BE2C (cell line): ENCODE results near the gene CS.

ENCODE experiments used
- DNase-seq: peaks from one replicate; pipeline ENCODE4 v3.0.0-alpha.2; 2020
- H3K27me3 ChIP-seq: fragments of 250-450 bp; sonication (Bioruptor Pico); 2 replicates; pipeline ENCODE4 v1.5.1; 2020; ENCODE audit warnings: mild to moderate bottlenecking
- H3K36me3 ChIP-seq: fragments of 250-450 bp; sonication (Bioruptor Pico); 2 replicates; pipeline ENCODE4 v1.5.1; 2020; ENCODE audit warnings: mild to moderate bottlenecking
- H3K4me1 ChIP-seq: fragments of 250-450 bp; sonication (Bioruptor Pico); 2 replicates; pipeline ENCODE4 v1.5.1; 2020
- H3K4me3 ChIP-seq: 2 replicates; pipeline ENCODE4 v1.5.1; 2011; ENCODE audit warnings: low read depth, low read length
- H3K9me3 ChIP-seq: fragments of 250-450 bp; sonication (Bioruptor Pico); 2 replicates; pipeline ENCODE4 v1.5.1; 2020
- CTCF ChIP-seq: IDR thresholded peaks from 2 replicates; pipeline ENCODE4 v1.5.1; 2012; ENCODE audit warnings: mild to moderate bottlenecking, low read depth, low read length

The CS gene

GRCh38 chr12:56256326-56256960 is 43.7 kb downstream of the CS start:
- Histone ChIP-seq H3K36me3 (peaks cover 43% of the 10 kb centered on the region), H3K4me3 (no peak overlapping the region), H3K9me3 (no peaks in the 10 kb centered on the region), H3K4me1 (peaks cover 11% of the 10 kb centered on the region), H3K27me3 (no peaks in the 10 kb centered on the region)
- no peak for DNase-seq
- TF ChIP-seq CTCF: peak; percentile 10; the same call in 1 of the 2 replicates

- TF ChIP-seq CTCF: no peak
- H3K27me3 ChIP-seq: no peaks in the 10 kb centered on the region
- DNase-seq: no peak
- H3K4me3 ChIP-seq: no peak overlapping the region
- H3K4me1 ChIP-seq: peaks cover 11% of the 10 kb centered on the region
- H3K9me3 ChIP-seq: no peaks in the 10 kb centered on the region
- H3K36me3 ChIP-seq: peaks cover 49% of the 10 kb centered on the region
These were observed 44.5 kb downstream of the CS start for GRCh38 chr12:56255671-56256070.

GRCh38 chr12:56253091-56253490 is 47.0 kb downstream of the CS start:
- no peak overlapping the region for H3K4me3 ChIP-seq
- H3K36me3 ChIP-seq: peaks cover 64% of the 10 kb centered on the region
- TF ChIP-seq CTCF: no peak
- DNase-seq: no peak
- H3K9me3 ChIP-seq: no peaks in the 10 kb centered on the region
- H3K27me3 ChIP-seq: no peaks in the 10 kb centered on the region
- H3K4me1 ChIP-seq: peaks cover 11% of the 10 kb centered on the region

- peaks cover 11% of the 10 kb centered on the region for H3K4me1 ChIP-seq
- peaks cover 65% of the 10 kb centered on the region for H3K36me3 ChIP-seq
- H3K4me3 ChIP-seq: no peak overlapping the region
These were observed 47.5 kb downstream of the CS start for GRCh38 chr12:56252649-56253048.

GRCh38 chr12:56248711-56249110 is 51.4 kb downstream of the CS start:
- TF ChIP-seq CTCF: no peak
- Histone ChIP-seq H3K9me3 (no peaks in the 10 kb centered on the region), H3K27me3 (no peaks in the 10 kb centered on the region), H3K4me1 (peaks cover 6% of the 10 kb centered on the region), H3K36me3 (peaks cover 71% of the 10 kb centered on the region), H3K4me3 (no peak overlapping the region)
- DNase-seq: no peak

More at GRCh38 chr12:56252649-56253048, 47.5 kb downstream of the CS start:
- TF ChIP-seq CTCF: no peak
- H3K27me3 ChIP-seq: no peaks in the 10 kb centered on the region
- no peaks in the 10 kb centered on the region for H3K9me3 ChIP-seq
- DNase-seq: no peak

- DNase-seq: no peak
- Histone ChIP-seq H3K4me3 (no peak overlapping the region), H3K4me1 (peaks cover 8% of the 10 kb centered on the region), H3K27me3 (no peaks in the 10 kb centered on the region), H3K36me3 (peaks cover 71% of the 10 kb centered on the region), H3K9me3 (no peaks in the 10 kb centered on the region)
- no peak for TF ChIP-seq CTCF
These were observed 52.2 kb downstream of the CS start for GRCh38 chr12:56247923-56248322.
